ENCODE data around the gene AREL1. TPM values are rescaled to one million over a fixed set of nuclear protein-coding genes. Genes with fewer than 3 reads are reported as not detected.
A peak's percentile ranks its signal among the peaks of the same experiment; 100 is the strongest.
"Not testable (repeated sequence)": the region's sequence is repeated elsewhere in the genome, so short reads cannot be mapped to it uniquely, and the experiment has no call there.

AREL1 gene, protein sequence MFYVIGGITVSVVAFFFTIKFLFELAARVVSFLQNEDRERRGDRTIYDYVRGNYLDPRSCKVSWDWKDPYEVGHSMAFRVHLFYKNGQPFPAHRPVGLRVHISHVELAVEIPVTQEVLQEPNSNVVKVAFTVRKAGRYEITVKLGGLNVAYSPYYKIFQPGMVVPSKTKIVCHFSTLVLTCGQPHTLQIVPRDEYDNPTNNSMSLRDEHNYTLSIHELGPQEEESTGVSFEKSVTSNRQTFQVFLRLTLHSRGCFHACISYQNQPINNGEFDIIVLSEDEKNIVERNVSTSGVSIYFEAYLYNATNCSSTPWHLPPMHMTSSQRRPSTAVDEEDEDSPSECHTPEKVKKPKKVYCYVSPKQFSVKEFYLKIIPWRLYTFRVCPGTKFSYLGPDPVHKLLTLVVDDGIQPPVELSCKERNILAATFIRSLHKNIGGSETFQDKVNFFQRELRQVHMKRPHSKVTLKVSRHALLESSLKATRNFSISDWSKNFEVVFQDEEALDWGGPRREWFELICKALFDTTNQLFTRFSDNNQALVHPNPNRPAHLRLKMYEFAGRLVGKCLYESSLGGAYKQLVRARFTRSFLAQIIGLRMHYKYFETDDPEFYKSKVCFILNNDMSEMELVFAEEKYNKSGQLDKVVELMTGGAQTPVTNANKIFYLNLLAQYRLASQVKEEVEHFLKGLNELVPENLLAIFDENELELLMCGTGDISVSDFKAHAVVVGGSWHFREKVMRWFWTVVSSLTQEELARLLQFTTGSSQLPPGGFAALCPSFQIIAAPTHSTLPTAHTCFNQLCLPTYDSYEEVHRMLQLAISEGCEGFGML
- 17.4 and 24.0 TPM in 2 replicates for total RNA-seq (2014; rRNA removed; shearing (Covaris generic))

- peak; percentile 86 for DNase-seq (ENCODE audit: low read depth)
Observed at GRCh38 chr14:74712499-74713394, at the start of gene AREL1, which contains the start of gene FCF1. AREL1 (minus strand) TSS chr14:74713080; CDS start chr14:74685615, 27,465 bp downstream. FCF1 (plus strand) TSS chr14:74713144; CDS start chr14:74713198, 54 bp downstream.

DNA sequence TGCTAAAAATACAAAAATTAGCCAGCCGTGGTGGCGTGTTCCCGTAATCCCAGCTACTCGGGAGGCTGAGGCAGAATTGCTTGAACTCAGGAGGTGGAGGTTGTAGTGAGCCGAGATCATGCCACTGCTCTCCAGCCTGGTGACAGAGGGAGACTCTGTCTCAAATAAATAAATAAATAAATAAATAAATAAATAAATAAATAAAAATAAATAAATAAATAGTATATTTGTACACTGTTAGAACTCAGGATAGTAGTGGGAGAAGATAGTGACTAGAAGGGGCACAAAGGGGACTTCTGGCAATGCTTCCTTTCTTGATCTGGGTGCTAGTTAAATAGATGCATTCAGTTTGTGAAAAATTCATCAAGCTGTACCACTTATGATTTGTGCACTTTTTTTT lies 45.6 kb upstream of the AREL1 start:
- not testable (repeated sequence) for DNase-seq (ENCODE audit: low read depth)

- DNase-seq (ENCODE audit: low read depth) = no peak
Observed at GRCh38 chr14:74756326-74756725, 43.4 kb upstream of the AREL1 start.

- DNase-seq (ENCODE audit: low read depth) = no peak
Observed at GRCh38 chr14:74754899-74755298, 42.0 kb upstream of the AREL1 start.

- no peak for DNase-seq (ENCODE audit: low read depth)
Observed at GRCh38 chr14:74754157-74754556, 41.3 kb upstream of the AREL1 start.

- DNase-seq (ENCODE audit: low read depth) = no peak
Observed at GRCh38 chr14:74747237-74747636, 34.4 kb upstream of the AREL1 start.

GRCh38 chr14:74739293-74740030 lies 26.6 kb upstream of the AREL1 start:
- DNase-seq (ENCODE audit: low read depth) = peak; percentile 1

- peak; percentile 20 for DNase-seq (ENCODE audit: low read depth)
Observed at GRCh38 chr14:74737753-74738325, 25.0 kb upstream of the AREL1 start.

- no peak for DNase-seq (ENCODE audit: low read depth)
Observed at GRCh38 chr14:74735125-74735524, 22.2 kb upstream of the AREL1 start.

DNA sequence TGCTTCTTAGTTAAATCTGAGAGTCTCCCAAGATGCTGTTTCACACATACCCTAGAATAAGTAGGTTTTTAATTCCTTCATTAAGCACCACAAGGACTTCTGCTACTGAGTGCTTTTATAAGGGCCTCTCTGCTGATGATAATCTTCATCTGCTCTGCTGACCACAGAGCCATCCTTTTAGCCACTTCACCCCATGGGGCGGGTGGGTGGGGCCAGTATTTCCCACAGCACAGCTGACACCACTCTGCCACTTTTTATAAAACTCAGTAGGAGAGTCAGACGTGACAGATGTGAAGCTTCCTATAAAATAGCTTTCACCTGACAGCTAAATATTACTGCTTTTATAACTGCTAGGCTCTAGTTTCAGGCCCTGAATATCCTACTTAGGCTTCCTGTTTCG lies 20.3 kb upstream of the AREL1 start:
- no peak for DNase-seq (ENCODE audit: low read depth)

DNA sequence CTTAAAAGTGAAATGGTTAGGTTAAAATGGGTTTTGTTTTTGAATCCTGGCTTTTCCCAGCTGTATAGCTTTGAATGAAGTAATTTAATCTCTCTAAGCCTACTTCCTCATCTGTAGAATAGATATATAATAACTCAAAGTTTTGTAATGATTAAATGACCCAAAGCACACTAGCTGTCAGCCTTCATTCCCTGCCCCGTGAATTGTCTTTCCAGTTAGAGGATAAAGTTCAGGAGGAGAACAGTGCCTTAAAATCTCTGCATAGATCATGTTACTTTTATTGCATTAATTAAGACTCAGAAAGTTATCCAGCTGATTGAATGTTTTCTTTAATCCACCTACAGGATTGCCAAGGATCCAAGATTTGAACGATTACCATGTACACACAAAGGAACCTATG lies 19.5 kb upstream of the AREL1 start:
- DNase-seq (ENCODE audit: low read depth) = no peak

DNA sequence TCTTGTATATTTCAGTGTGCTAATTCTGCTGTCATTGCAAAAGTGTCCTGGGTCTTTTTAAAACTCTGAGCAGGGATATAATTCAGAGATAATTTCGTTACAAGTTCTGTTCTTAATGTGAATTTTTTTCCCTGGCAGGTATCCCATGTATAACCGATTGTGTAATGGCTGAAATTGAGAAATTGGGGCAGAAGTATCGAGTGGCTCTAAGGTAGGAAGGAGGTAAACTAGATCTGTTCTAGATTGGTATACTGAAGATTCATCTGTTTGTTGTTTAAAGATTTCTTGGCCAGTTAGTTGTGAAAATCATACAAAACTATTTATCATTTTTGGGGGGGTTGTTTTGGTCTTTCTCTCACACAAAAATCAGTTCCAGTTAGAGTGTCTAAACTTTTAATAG lies 10.3 kb upstream of the AREL1 start:
- DNase-seq (ENCODE audit: low read depth) = no peak

GRCh38 chr14:74720526-74720925 lies 7.6 kb upstream of the AREL1 start:
- no peak for DNase-seq (ENCODE audit: low read depth)

DNA sequence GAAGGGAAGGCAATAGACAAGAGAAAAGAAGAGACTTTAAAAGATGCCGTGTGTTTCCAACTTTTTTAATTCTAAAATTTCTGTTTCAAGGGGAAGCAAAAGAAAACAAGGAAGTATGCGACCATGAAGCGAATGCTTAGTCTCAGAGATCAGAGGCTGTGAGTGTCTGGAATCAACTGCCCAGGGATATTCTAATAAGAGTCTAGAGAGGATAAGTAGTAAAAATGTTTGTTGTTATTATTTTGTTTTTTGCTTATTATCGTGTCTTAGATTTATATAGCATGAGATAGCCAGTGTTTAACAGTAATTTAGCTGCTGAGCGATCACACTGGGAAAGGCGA lies 485 bp upstream of the AREL1 start:
- DNase-seq (ENCODE audit: low read depth) = no peak

DNA sequence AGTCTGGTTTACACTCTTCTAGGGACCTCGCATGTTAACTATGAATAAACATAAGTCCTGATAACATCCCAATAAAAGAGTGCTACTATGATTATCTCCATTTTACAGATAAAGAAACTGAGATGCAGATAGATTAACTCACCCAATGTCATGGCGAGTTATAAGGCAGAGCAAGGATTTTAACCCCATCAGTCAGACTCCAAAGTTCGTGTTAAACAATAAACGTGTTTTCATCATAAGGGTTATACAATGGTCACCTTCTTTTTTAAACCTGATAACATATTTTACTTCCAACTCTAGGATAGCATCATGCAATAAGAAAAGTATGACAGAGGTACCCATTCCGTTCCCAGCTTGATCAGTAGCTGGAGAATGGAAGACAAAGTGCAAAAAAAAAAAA lies 1.2 kb downstream of the AREL1 start:
- no peak for DNase-seq (ENCODE audit: low read depth)

GRCh38 chr14:74710480-74710879 lies 2.4 kb downstream of the AREL1 start:
- DNase-seq (ENCODE audit: low read depth) = no peak

DNA sequence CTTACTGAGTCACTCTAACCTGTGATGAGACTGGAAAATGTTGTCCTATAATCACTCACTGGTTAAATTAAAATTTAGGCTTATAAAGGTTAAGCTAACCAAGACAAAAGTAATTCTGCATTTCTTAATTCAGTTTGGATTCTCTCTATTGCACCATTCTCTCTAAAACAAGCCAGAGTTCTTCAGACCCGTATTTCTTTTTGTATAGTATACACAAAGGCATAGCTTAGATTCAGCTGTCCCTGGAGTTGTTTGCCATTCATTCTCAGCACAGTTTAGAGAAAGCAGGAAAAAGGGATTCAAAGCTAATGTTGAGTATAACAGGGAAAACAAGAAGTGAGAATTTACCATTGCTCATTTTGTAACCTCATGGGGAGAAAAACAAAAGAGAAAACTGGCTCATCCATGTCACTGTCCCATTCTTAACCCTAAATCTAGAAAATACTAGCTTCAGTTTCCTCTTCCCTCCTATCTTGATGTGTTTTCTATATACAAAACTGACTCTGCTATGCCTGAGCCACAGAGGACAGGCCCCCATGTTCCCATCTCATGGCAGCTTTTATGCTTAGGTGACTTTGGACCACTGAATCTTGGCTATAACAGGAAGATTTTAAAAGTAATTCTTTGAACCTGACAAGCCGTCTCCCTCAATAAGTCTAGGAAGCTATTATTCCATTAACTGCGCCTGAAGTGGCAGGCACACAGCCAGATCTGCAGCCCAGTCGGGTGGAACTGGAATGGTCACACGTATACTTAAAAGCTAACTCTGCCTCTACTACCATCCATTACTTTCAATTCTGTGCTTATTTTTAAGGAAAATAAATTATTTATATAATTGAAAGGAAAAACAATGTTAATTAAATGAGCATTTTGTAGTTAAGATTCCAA lies 7.0 kb downstream of the AREL1 start:
- DNase-seq (ENCODE audit: low read depth) = no peak

DNA sequence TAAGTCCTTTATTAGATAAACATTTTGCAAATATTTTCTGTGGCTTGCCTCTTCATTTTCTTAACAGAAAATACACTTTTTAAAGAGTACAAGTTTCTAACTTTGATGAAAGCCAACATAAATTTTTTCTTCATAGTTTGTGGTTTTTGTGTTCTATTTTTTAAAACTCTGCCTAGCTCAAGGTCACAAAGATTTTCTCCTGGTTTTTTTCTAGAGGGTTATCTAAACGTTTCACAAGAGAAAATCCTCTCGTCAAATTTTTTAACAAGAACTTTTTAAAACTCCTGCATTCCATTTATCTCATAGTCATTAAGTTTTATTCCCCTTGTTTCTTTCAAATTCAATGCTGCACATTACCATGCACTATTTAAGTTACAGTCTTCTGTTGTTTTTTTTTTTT lies 8.2 kb downstream of the AREL1 start:
- DNase-seq (ENCODE audit: low read depth) = no peak

GRCh38 chr14:74703043-74703442 lies 9.8 kb downstream of the AREL1 start:
- DNase-seq (ENCODE audit: low read depth) = no peak

DNA sequence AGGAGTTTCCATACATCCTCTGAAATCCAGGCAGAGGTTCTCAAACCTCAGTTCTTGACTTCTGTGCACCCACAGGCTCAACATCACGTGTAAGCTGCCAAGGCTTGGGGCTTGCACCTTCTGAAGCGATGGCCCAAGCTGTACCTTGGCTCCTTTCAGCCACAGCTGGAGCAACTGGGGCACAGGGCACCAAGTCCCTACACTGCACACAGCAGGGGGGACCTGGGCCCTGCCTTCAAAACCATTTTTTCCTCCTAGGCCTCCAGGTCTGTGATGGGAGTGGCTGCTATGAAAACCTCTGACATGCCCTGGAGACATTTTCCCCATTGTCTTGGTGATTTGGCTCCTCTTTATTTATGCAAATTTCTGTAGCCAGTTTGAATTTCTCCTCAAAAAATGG lies 10.6 kb downstream of the AREL1 start:
- DNase-seq (ENCODE audit: low read depth) = no peak

Measured in RPMI7951 (cell line).